ENCODE data around the gene ULK4. TPM values are rescaled to one million over a fixed set of nuclear protein-coding genes. Genes with fewer than 3 reads are reported as not detected.

The ULK4 gene
- total and polyA plus RNA-seq, 2 of the 8 experiments (the other 6 are each of a cell fraction or from before 2014, with no cell fraction given) = 3.0 to 10.8 TPM

GRCh38 chr3:41956574-41956973 is 5.3 kb downstream of the ULK4 start:
- no peak overlapping the region for H3K23ac ChIP-seq (ENCODE audit: insufficient read length)
- TF ChIP-seq JUN (IDR thresholded peaks at IDR 0.05; ENCODE audit: low read depth, low read length) = no peak
- TF ChIP-seq BRCA1 (IDR thresholded peaks at IDR 0.05; ENCODE audit: low read depth, low read length) = no peak
- TF ChIP-seq, protein P1, sequence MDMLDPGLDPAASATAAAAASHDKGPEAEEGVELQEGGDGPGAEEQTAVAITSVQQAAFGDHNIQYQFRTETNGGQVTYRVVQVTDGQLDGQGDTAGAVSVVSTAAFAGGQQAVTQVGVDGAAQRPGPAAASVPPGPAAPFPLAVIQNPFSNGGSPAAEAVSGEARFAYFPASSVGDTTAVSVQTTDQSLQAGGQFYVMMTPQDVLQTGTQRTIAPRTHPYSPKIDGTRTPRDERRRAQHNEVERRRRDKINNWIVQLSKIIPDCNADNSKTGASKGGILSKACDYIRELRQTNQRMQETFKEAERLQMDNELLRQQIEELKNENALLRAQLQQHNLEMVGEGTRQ (IDR thresholded peaks at IDR 0.05; ENCODE audit: low read length) = no peak
- no peak for TF ChIP-seq EGR1 (IDR thresholded peaks at IDR 0.05; ENCODE audit: borderline replicate concordance, low read depth, low read length)
- H2BK5ac ChIP-seq (ENCODE audit: low read depth, low read length) = no peak overlapping the region
- no peak overlapping the region for H2AFZ ChIP-seq (ENCODE audit: low read length)
- H4K5ac ChIP-seq (ENCODE audit: insufficient read length, low read depth, low read length) = no peak overlapping the region
- H3K4me2 ChIP-seq (ENCODE audit: insufficient read depth in 1 of 2, low read depth in 2 of 2, low read length in 2 of 2) = no peak overlapping the region
- no peak overlapping the region for H2AK5ac ChIP-seq (ENCODE audit: low read depth, low read length)
- no peak overlapping the region for H4K91ac ChIP-seq (replicated peaks; ENCODE audit: insufficient read length, low read length)
- H4K20me1 ChIP-seq (replicated peaks in 1 of 2; ENCODE audit: control insufficient read depth in 1 of 2, insufficient read depth in 2 of 2, low read length in 2 of 2) = no peaks in the 10 kb centered on the region
- H2BK15ac ChIP-seq (ENCODE audit: low read length) = no peak overlapping the region
- H3K4ac ChIP-seq (replicated peaks; ENCODE audit: insufficient read length, low read depth, low read length) = no peak overlapping the region
- no peak overlapping the region for H3K9ac ChIP-seq (replicated peaks in 1 of 4; ENCODE audit: extremely low read depth in 1 of 4, low read depth in 3 of 4, low read length in 3 of 4)
- H3K18ac ChIP-seq (ENCODE audit: extremely low read depth, low read length) = no peak overlapping the region
- POLR2A ChIA-PET (ENCODE audit: partially characterized antibody) = no interaction called here
- H3K4me3 ChIP-seq (ENCODE audit: extremely low read depth in 1 of 4, insufficient read depth in 2 of 4, low read depth in 3 of 4, low read length in 4 of 4) = no peak overlapping the region
- no peak overlapping the region for H2BK120ac ChIP-seq (replicated peaks; ENCODE audit: low read depth, low read length)
- H3K23me2 ChIP-seq (ENCODE audit: low read depth, low read length) = peaks cover 3% of the 10 kb centered on the region; the same call in 1 of the 2 replicates
- peaks cover 0 to 3% (median 0%) of the 10 kb centered on the region in 4 experiments; a peak in 1 of 8 replicates for H3K36me3 ChIP-seq (ENCODE audit: control insufficient read depth in 2 of 4, insufficient read depth in 4 of 4, low read length in 3 of 4)
- no peak overlapping the region for H3K14ac ChIP-seq (ENCODE audit: insufficient read length)
- H2BK20ac ChIP-seq (ENCODE audit: low read length) = no peak overlapping the region
- FAIRE-seq (no peak), DNase-seq (ENCODE audit: low read depth in 1 of 2, low spot score in 2 of 2) (no peak)
- H3K27me3 ChIP-seq (replicated peaks in 1 of 4; ENCODE audit: control insufficient read depth in 3 of 4, extremely low read depth in 1 of 4, insufficient read depth in 3 of 4, low read length in 3 of 4) = no peaks in the 10 kb centered on the region
- no peak overlapping the region for H2BK12ac ChIP-seq (ENCODE audit: low read depth, low read length)
- H4K8ac ChIP-seq (ENCODE audit: extremely low read depth, insufficient read depth, low read length) = no peak overlapping the region
- no peaks in the 10 kb centered on the region for H3K9me3 ChIP-seq (ENCODE audit: insufficient read depth in 2 of 2, low read depth in 1 of 2, low read length in 1 of 2)
- CTCF ChIA-PET (ENCODE audit: partially characterized antibody) = no interaction called here
- H3K79me1 ChIP-seq (ENCODE audit: low read depth, low read length) = no peaks in the 10 kb centered on the region; the same call in 1 of the 2 replicates
- H3K79me2 ChIP-seq (ENCODE audit: control insufficient read depth in 1 of 2, insufficient read depth in 2 of 2, low read length in 2 of 2) = peaks cover 0 to 33% of the 10 kb centered on the region in 2 experiments; a peak in 2 of 4 replicates
- H3K27ac ChIP-seq (ENCODE audit: low read depth, low read length) = no peak overlapping the region
- H3K4me1 ChIP-seq (replicated peaks in 1 of 4; ENCODE audit: control insufficient read depth in 3 of 4, insufficient read depth in 4 of 4, low read length in 3 of 4) = peaks cover 0 to 4% (median 0%) of the 10 kb centered on the region in 4 experiments; a peak in 2 of 7 replicates
- H3K56ac ChIP-seq (replicated peaks; ENCODE audit: insufficient read length, low read depth, low read length) = no peak overlapping the region

Measured in H1 (cell line).